ENCODE measurements around the gene SETSIP.
"Not testable (repeated sequence)": the region's sequence is repeated elsewhere in the genome, so short reads cannot be mapped to it uniquely, and the experiment has no call there.

Gene SETSIP

DNA sequence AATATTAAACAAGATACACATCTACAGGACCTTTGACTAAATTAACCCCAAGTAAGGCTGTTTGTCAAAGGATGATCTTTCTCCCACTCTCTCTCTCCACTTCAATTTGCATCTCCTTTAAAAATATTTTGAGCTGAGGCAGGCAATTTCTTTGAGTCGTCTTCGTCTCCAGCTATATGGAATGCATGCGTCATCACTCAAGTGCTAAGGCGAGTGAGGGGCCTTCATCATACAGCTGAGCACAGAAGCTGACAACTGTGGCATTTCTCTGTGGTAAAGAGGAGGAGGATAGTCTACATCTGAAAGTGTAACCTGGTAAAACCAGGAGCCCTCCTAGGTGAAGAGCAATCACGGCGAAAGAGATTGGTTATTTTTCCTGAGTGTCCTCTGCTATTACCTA, 37.8 kb downstream of the SETSIP start:
- H3K4me3 ChIP-seq (ENCODE audit: control insufficient read depth, low read depth, low read length) = no peak overlapping the region
- TF ChIP-seq, protein P1, sequence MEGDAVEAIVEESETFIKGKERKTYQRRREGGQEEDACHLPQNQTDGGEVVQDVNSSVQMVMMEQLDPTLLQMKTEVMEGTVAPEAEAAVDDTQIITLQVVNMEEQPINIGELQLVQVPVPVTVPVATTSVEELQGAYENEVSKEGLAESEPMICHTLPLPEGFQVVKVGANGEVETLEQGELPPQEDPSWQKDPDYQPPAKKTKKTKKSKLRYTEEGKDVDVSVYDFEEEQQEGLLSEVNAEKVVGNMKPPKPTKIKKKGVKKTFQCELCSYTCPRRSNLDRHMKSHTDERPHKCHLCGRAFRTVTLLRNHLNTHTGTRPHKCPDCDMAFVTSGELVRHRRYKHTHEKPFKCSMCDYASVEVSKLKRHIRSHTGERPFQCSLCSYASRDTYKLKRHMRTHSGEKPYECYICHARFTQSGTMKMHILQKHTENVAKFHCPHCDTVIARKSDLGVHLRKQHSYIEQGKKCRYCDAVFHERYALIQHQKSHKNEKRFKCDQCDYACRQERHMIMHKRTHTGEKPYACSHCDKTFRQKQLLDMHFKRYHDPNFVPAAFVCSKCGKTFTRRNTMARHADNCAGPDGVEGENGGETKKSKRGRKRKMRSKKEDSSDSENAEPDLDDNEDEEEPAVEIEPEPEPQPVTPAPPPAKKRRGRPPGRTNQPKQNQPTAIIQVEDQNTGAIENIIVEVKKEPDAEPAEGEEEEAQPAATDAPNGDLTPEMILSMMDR (conservative IDR thresholded peaks at IDR 0.05; ENCODE audit: control insufficient read depth, insufficient read depth, low read depth, low read length) = no peak
- DNase-seq (ENCODE audit: low read depth) = no peak

GRCh38 chr1:92031281-92032110, 43.7 kb downstream of the SETSIP start:
- no peak overlapping the region for H3K4me3 ChIP-seq (ENCODE audit: control insufficient read depth, low read depth, low read length)
- TF ChIP-seq, protein P1 (conservative IDR thresholded peaks at IDR 0.05; ENCODE audit: control insufficient read depth, insufficient read depth, low read depth, low read length) = no peak
- peak; percentile 9 for DNase-seq (ENCODE audit: low read depth)

- no peak for DNase-seq (ENCODE audit: low read depth)
- H3K4me3 ChIP-seq (ENCODE audit: control insufficient read depth, low read depth, low read length) = no peak overlapping the region
- TF ChIP-seq, protein P1 (conservative IDR thresholded peaks at IDR 0.05; ENCODE audit: control insufficient read depth, insufficient read depth, low read depth, low read length) = no peak
These were observed 44.5 kb downstream of the SETSIP start for GRCh38 chr1:92030656-92031107.

DNA sequence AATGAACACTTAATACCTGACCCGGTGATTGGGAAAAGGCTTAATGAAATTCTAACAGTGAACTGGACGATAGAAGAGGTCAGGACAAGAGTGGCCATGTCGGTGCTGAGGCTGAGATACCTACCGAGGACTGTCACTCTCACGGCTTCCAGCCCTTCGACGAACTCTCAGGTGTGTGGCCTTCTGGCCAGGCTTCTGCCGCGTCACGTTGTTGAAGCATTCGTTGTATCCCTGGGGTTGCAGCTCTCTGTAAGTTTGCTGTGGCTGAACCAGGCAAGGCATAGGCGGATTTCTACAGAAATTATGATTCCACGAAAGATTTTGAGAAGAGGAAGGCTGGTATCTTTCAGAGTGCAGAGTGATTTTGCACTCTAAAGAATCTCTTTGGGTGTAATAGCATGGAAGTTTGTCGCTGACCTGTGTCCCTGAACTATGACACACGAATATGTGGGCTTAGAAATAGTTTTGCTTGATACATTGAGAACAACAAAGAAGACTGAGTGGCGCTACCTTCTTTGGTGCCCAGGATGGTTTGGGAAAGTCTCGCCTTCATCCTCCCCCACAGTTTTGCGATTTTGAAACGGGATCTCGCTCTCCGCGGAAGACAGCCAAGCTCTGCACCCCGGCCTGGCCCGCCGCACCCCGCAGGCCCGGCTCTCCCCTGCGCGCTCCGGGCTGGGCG, 45.8 kb downstream of the SETSIP start:
- H3K4me3 ChIP-seq (ENCODE audit: control insufficient read depth, low read depth, low read length) = no peak overlapping the region
- no peak for DNase-seq (ENCODE audit: low read depth)
- TF ChIP-seq, protein P1 (conservative IDR thresholded peaks at IDR 0.05; ENCODE audit: control insufficient read depth, insufficient read depth, low read depth, low read length) = no peak

- TF ChIP-seq, protein P1 (conservative IDR thresholded peaks at IDR 0.05; ENCODE audit: control insufficient read depth, insufficient read depth, low read depth, low read length) = no peak
- H3K4me3 ChIP-seq (ENCODE audit: control insufficient read depth, low read depth, low read length) = no peak overlapping the region
- no peak for DNase-seq (ENCODE audit: low read depth)
These were observed 48.4 kb downstream of the SETSIP start for GRCh38 chr1:92026806-92027205.

- H3K4me3 ChIP-seq (ENCODE audit: control insufficient read depth, low read depth, low read length); DNase-seq (ENCODE audit: low read depth): not testable (repeated sequence)
These were observed 49.2 kb downstream of the SETSIP start for GRCh38 chr1:92026042-92026441.
